ENCODE data around the gene PSME4.

Gene PSME4

GRCh38 chr2:53989210-53989862, 18.5 kb upstream of the PSME4 start:
- no peak overlapping the region for H3K4me3 ChIP-seq (ENCODE audit: low read length)
- TF ChIP-seq EZH2 (optimal IDR thresholded peaks at IDR 0.05; ENCODE audit: low read depth, low read length), result no peak
- TF ChIP-seq EZH2phosphoT487 (IDR thresholded peaks at IDR 0.05; ENCODE audit: low read length), result no peak
- H2AFZ ChIP-seq (ENCODE audit: low read length), result no peak overlapping the region
- H3K4me2 ChIP-seq (ENCODE audit: low read depth, low read length), result no peak overlapping the region
- peaks cover 15% of the 10 kb centered on the region; the same call in 1 of the 2 replicates for H3F3A ChIP-seq (ENCODE audit: insufficient read depth, low read length)
- H3K9me3 ChIP-seq (replicated peaks; ENCODE audit: insufficient read depth, low read length), result no peaks in the 10 kb centered on the region
- H4K20me1 ChIP-seq (ENCODE audit: insufficient read depth, low read length), result no peaks in the 10 kb centered on the region
- H3K36me3 ChIP-seq (replicated peaks; ENCODE audit: insufficient read depth, low read length), result no peaks in the 10 kb centered on the region
- no peak for DNase-seq
- H3K27me3 ChIP-seq (replicated peaks; ENCODE audit: insufficient read depth, low read length), result no peaks in the 10 kb centered on the region
- H3K9me2 ChIP-seq (replicated peaks; ENCODE audit: insufficient read depth, low read length), result no peaks in the 10 kb centered on the region
- H3K4me1 ChIP-seq (ENCODE audit: low read length), result peaks cover 13% of the 10 kb centered on the region
- no peak overlapping the region for H3K9ac ChIP-seq (ENCODE audit: low read length)
- no peak overlapping the region for H3K27ac ChIP-seq (ENCODE audit: low read length)
- no peaks in the 10 kb centered on the region for H3K79me2 ChIP-seq (ENCODE audit: low read length)

- H3K4me1 ChIP-seq (ENCODE audit: low read length), result peaks cover 13% of the 10 kb centered on the region
Observed at GRCh38 chr2:53987336-53987921, 16.6 kb upstream of the PSME4 start.

GRCh38 chr2:53985646-53986045, 14.9 kb upstream of the PSME4 start:
- no peaks in the 10 kb centered on the region for H3K27me3 ChIP-seq (replicated peaks; ENCODE audit: insufficient read depth, low read length)
- no peaks in the 10 kb centered on the region for H3K36me3 ChIP-seq (replicated peaks; ENCODE audit: insufficient read depth, low read length)
- H2AFZ ChIP-seq (ENCODE audit: low read length), result no peak overlapping the region
- no peaks in the 10 kb centered on the region for H3K9me2 ChIP-seq (replicated peaks; ENCODE audit: insufficient read depth, low read length)
- no peak overlapping the region for H3K4me2 ChIP-seq (ENCODE audit: low read depth, low read length)
- peaks cover 15% of the 10 kb centered on the region; the same call in 1 of the 2 replicates for H3F3A ChIP-seq (ENCODE audit: insufficient read depth, low read length)
- H3K4me3 ChIP-seq (ENCODE audit: low read length), result no peak overlapping the region
- no peak overlapping the region for H3K9ac ChIP-seq (ENCODE audit: low read length)
- no peaks in the 10 kb centered on the region for H3K9me3 ChIP-seq (replicated peaks; ENCODE audit: insufficient read depth, low read length)
- no peaks in the 10 kb centered on the region for H4K20me1 ChIP-seq (ENCODE audit: insufficient read depth, low read length)
- no peaks in the 10 kb centered on the region for H3K79me2 ChIP-seq (ENCODE audit: low read length)
- H3K4me1 ChIP-seq (ENCODE audit: low read length), result peaks cover 13% of the 10 kb centered on the region
- H3K27ac ChIP-seq (ENCODE audit: low read length), result no peak overlapping the region
- no peak for DNase-seq
- TF ChIP-seq, protein P1, sequence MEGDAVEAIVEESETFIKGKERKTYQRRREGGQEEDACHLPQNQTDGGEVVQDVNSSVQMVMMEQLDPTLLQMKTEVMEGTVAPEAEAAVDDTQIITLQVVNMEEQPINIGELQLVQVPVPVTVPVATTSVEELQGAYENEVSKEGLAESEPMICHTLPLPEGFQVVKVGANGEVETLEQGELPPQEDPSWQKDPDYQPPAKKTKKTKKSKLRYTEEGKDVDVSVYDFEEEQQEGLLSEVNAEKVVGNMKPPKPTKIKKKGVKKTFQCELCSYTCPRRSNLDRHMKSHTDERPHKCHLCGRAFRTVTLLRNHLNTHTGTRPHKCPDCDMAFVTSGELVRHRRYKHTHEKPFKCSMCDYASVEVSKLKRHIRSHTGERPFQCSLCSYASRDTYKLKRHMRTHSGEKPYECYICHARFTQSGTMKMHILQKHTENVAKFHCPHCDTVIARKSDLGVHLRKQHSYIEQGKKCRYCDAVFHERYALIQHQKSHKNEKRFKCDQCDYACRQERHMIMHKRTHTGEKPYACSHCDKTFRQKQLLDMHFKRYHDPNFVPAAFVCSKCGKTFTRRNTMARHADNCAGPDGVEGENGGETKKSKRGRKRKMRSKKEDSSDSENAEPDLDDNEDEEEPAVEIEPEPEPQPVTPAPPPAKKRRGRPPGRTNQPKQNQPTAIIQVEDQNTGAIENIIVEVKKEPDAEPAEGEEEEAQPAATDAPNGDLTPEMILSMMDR (IDR thresholded peaks at IDR 0.05; ENCODE audit: low read length), result no peak
- TF ChIP-seq EZH2 (optimal IDR thresholded peaks at IDR 0.05; ENCODE audit: low read depth, low read length) (no peak), EZH2phosphoT487 (IDR thresholded peaks at IDR 0.05; ENCODE audit: low read length) (no peak)

More at GRCh38 chr2:53987336-53987921, 16.6 kb upstream of the PSME4 start:
- Histone ChIP-seq H4K20me1 (ENCODE audit: insufficient read depth, low read length) (no peaks in the 10 kb centered on the region), H3K36me3 (replicated peaks; ENCODE audit: insufficient read depth, low read length) (no peaks in the 10 kb centered on the region), H3K9me3 (replicated peaks; ENCODE audit: insufficient read depth, low read length) (no peaks in the 10 kb centered on the region), H3K4me2 (ENCODE audit: low read depth, low read length) (peak overlapping the region; percentile 6; the same call in 1 of the 2 replicates), H3K4me3 (ENCODE audit: low read length) (no peak overlapping the region), H3K9me2 (replicated peaks; ENCODE audit: insufficient read depth, low read length) (no peaks in the 10 kb centered on the region), H3K9ac (ENCODE audit: low read length) (no peak overlapping the region), H2AFZ (ENCODE audit: low read length) (0 out of 2 replicates have a peak overlapping the region, but pooled peaks have one; percentile 1), H3F3A (ENCODE audit: insufficient read depth, low read length) (peaks cover 15% of the 10 kb centered on the region; the same call in 1 of the 2 replicates), H3K79me2 (ENCODE audit: low read length) (no peaks in the 10 kb centered on the region), H3K27me3 (replicated peaks; ENCODE audit: insufficient read depth, low read length) (no peaks in the 10 kb centered on the region), H3K27ac (ENCODE audit: low read length) (peak overlapping the region; percentile 40; the same call in 1 of the 2 replicates)
- TF ChIP-seq, protein P1 (IDR thresholded peaks at IDR 0.05; ENCODE audit: low read length), result no peak
- TF ChIP-seq EZH2 (optimal IDR thresholded peaks at IDR 0.05; ENCODE audit: low read depth, low read length) (no peak), EZH2phosphoT487 (IDR thresholded peaks at IDR 0.05; ENCODE audit: low read length) (no peak)
- peak; percentile 62 for DNase-seq
